Upper lobe of right lung (tissue), 1 donor: Measurements from ENCODE around the gene ZMYND12. TPM values are rescaled to one million over a fixed set of nuclear protein-coding genes. Genes with fewer than 3 reads are reported as not detected.

Source experiments
- ATAC-seq: fragments of 200-7000 bp; cut with Tn5 transposase; one replicate; pipeline ENCODE4 v1.9.1; 2020; ENCODE audit warnings: mild to moderate bottlenecking, moderate library complexity
- DNase-seq: peaks from one replicate; pipeline ENCODE4 v3.0.0-alpha.2; 2020
- H3K27ac ChIP-seq: fragments of 200-600 bp; one replicate; pipeline ENCODE4 v1.8.0; 2022
- H3K27me3 ChIP-seq: fragments of 200-600 bp; one replicate; pipeline ENCODE4 v1.8.0; 2022; ENCODE audit warnings: mild to moderate bottlenecking
- H3K36me3 ChIP-seq: fragments of 200-600 bp; one replicate; pipeline ENCODE4 v1.8.0; 2022
- H3K4me1 ChIP-seq: fragments of 200-600 bp; one replicate; pipeline ENCODE4 v1.8.0; 2022
- H3K4me3 ChIP-seq: fragments of 200-600 bp; one replicate; pipeline ENCODE4 v1.8.0; 2022; ENCODE audit warnings: mild to moderate bottlenecking
- H3K9me3 ChIP-seq: fragments of 200-600 bp; one replicate; pipeline ENCODE4 v1.8.0; 2022
- intact Hi-C: fragments of 100-400 bp; cut with DNase I; formaldehyde crosslinking; loops from one replicate; pipeline ENCODE4 v1.11.0; 2022
- total RNA-seq: library from RNA; stranded (reverse); fragmentation: NEBNext Ultra II Directional; extraction: Animal tissue kit (Norgen Biotek cat#: 25700); gene quantifications from one replicate; pipeline ENCODE4 v1.2.1, GENCODE V29; 2021
- TF ChIP-seq, protein P1 (sequence below): fragments of 200-600 bp; IDR thresholded peaks from one replicate; pipeline ENCODE4 v1.8.0; 2022; ENCODE audit warnings: antibody characterized with exemption
- donor health status: DM: no; HTN: yes; CAD: no; lungs with severe emphysema.

The ZMYND12 gene
- total RNA-seq, 1 donor from 2014 or later = 1.9 TPM

DNA sequence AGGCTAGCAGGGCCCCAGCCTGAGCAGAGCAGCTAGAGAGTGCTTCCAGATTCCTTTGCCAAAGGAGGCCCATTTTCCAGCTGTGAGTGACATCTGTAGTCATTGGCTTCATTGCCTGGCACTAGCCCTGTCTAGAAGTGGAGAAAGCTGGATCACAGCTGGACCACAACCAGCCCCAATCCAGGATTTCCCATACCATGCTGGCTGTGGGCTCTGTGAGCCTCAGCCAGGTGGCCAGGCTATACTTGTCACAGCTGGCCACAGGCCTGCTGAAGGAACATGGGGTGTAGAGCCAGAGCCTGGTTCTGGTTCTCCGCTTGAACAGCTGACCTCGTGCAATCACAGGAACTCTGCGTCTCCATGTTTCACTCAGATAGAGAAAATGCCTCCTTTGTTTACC, 38.7 kb downstream of the ZMYND12 start:
- ATAC-seq (peak; percentile 54), DNase-seq (no peak)
- H3K4me1 ChIP-seq = peaks cover 12% of the 10 kb centered on the region
- no peaks in the 10 kb centered on the region for H3K9me3 ChIP-seq
- TF ChIP-seq, protein P1, sequence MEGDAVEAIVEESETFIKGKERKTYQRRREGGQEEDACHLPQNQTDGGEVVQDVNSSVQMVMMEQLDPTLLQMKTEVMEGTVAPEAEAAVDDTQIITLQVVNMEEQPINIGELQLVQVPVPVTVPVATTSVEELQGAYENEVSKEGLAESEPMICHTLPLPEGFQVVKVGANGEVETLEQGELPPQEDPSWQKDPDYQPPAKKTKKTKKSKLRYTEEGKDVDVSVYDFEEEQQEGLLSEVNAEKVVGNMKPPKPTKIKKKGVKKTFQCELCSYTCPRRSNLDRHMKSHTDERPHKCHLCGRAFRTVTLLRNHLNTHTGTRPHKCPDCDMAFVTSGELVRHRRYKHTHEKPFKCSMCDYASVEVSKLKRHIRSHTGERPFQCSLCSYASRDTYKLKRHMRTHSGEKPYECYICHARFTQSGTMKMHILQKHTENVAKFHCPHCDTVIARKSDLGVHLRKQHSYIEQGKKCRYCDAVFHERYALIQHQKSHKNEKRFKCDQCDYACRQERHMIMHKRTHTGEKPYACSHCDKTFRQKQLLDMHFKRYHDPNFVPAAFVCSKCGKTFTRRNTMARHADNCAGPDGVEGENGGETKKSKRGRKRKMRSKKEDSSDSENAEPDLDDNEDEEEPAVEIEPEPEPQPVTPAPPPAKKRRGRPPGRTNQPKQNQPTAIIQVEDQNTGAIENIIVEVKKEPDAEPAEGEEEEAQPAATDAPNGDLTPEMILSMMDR = no peak
- no peaks in the 10 kb centered on the region for H3K36me3 ChIP-seq
- no peak overlapping the region for H3K27ac ChIP-seq
- no peak overlapping the region for H3K4me3 ChIP-seq
- intact Hi-C loops = no loop called here
- no peaks in the 10 kb centered on the region for H3K27me3 ChIP-seq

DNA sequence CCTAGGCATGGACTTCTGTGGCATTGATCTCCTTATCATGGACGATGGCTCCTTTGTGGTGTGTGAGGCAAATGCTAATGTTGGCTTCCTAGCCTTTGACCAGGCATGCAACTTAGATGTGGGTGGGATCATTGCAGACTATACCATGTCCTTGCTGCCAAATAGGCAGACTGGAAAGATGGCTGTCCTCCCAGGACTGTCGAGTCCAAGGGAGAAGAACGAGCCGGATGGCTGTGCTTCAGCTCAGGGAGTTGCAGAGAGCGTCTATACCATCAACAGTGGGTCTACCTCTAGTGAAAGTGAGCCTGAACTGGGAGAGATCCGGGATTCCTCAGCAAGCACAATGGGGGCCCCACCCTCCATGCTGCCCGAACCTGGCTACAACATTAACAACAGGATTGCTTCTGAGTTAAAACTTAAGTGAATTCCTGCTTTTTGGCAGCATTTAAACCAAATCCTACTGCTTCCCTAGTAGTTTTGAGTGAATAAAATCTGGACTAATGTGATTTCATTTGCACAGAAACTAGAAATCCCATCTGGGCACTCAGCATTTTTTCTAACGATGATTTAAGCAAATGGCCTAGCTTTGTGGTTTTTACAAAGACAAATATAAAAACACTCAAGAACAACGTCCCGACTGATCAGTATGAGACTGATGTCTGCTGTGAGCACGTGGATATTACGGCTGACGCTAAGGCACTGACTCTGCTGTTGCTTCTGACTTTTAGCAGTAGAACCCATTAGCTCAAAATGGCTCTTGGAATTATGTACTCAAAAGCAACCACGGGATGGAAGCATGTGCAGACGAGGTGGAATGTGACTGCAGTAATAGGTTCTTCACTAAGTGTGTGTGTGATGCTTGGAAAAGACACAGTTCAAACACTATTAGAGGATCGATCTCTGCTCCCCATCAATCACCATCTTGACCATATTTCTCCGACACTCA, 41.0 kb downstream of the ZMYND12 start:
- H3K4me3 ChIP-seq = no peak overlapping the region
- TF ChIP-seq, protein P1 = no peak
- H3K27ac ChIP-seq = no peak overlapping the region
- H3K27me3 ChIP-seq = no peaks in the 10 kb centered on the region
- ATAC-seq = no peak
- H3K4me1 ChIP-seq = no peaks in the 10 kb centered on the region
- intact Hi-C loops = no loop called here
- no peak for DNase-seq
- H3K36me3 ChIP-seq = no peaks in the 10 kb centered on the region
- H3K9me3 ChIP-seq = no peaks in the 10 kb centered on the region

DNA sequence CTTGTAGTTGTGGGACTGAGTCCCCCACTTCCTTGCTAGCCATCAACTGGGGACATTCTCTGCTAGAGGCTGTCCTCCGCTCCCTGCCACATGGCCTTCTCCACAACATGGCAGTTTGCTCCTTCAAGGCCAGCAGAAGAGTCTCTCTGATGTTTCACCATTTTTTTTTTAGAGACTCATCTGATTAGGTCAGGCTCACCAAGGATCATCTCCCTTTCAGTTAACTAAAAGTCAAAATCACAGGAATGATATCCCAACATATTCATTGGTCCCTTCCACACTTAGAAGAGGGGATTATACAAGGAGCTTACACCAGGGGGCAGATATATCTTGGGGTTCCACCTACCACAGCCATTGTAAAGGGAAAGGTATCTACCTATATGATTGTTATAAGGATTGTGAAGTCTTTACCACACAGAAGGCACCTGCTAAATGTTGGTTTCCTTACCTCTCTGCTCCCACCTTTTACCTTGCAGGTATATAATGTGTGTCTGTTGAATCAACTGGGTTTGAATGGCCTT, 51.9 kb downstream of the ZMYND12 start:
- H3K4me3 ChIP-seq = no peak overlapping the region
- H3K27ac ChIP-seq = no peak overlapping the region
- H3K4me1 ChIP-seq = no peaks in the 10 kb centered on the region
- H3K36me3 ChIP-seq = no peaks in the 10 kb centered on the region
- ATAC-seq = no peak
- no peak for DNase-seq
- TF ChIP-seq, protein P1 = no peak
- H3K27me3 ChIP-seq = peaks cover 4% of the 10 kb centered on the region
- H3K9me3 ChIP-seq = no peaks in the 10 kb centered on the region
- intact Hi-C loops = no loop called here

DNA sequence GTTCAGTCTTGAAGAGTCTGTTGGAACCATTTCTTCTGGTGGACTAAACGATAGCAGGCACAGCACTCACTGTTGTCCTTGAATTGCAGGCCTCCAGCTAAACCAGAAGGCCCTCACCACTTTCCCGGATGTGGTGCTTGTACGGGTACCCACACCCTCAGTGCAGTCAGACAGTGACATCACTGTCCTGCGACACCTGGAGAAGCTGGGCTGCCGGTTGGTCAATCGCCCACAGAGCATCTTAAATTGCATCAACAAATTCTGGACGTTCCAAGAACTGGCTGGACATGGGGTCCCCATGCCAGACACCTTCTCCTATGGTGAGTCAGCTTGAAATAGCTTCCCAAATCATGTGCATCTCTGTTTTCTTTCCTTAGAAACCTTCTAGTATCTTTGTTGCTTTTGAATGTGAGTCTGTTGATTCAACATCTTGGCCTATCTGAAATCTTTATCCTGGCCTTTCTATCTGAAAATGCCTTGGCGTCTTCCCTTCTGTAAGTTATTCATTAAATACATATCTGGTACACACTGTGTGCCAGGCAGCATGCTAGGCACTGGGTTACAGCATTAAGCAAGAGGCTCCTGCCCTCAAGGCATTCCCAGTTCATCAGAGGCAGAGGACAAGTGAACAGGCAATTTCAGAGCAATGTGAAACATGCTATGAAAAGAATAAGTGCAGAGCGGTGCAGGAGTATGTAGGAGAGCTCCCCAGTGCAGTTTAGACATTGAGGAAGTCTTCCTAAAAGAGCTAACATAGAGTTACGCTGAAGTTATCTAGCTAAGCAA, 56.3 kb downstream of the ZMYND12 start:
- no peaks in the 10 kb centered on the region for H3K27me3 ChIP-seq
- H3K36me3 ChIP-seq = no peaks in the 10 kb centered on the region
- DNase-seq = no peak
- TF ChIP-seq, protein P1 = no peak
- H3K4me1 ChIP-seq = no peaks in the 10 kb centered on the region
- no peak overlapping the region for H3K4me3 ChIP-seq
- no peaks in the 10 kb centered on the region for H3K9me3 ChIP-seq
- no peak overlapping the region for H3K27ac ChIP-seq
- no peak for ATAC-seq
- intact Hi-C loops = no loop called here

DNA sequence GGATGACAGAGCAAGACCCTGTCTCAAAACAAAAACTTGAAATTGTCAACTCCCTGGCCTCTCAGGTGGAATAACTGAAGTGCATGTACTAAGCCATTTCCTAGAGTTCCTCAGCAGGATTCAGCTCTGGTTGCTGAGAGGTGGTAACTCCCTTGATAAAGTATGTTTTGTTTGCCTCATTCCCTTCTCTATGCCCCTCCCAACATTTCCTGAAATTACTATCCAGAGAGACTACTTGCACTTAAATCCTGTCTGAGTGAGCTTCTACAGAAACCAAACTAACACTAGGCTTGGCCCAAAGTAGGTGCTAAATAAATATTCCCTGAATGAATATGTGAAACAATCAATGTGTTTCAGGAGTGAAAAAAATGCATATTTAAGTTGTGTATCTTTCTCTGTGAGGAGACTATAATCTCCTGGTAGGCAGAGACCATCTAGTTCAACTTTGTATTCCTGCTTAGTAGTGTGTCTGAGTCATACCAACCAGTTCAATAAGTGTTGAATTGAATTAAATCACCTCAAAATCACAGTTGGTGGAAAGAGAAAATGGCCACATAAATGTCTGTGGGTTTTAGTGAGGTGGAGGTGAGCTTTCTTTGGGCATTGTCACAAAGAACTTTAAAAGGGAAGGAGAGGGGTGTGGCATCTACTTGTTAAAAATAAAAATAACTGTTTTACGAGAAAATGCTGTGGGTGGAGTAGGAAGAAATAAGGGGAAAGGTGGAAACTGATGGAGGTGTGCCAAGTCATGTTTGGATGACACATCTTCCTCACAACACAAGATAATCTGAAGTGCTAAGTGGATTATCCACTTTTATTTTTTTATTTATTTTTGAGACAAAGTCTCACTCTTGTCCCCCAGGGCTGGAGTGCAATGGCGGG, 62.6 kb downstream of the ZMYND12 start:
- H3K4me1 ChIP-seq = no peaks in the 10 kb centered on the region
- H3K36me3 ChIP-seq = no peaks in the 10 kb centered on the region
- H3K9me3 ChIP-seq = no peaks in the 10 kb centered on the region
- no peaks in the 10 kb centered on the region for H3K27me3 ChIP-seq
- TF ChIP-seq, protein P1 = no peak
- intact Hi-C loops = no loop called here
- no peak overlapping the region for H3K27ac ChIP-seq
- ATAC-seq = no peak
- H3K4me3 ChIP-seq = no peak overlapping the region
- DNase-seq = no peak
